Eye (tissue), 1 donor: Measurements from ENCODE around the gene CFAP97D2.
"Not testable (repeated sequence)": the region's sequence is repeated elsewhere in the genome, so short reads cannot be mapped to it uniquely, and the experiment has no call there.

ENCODE experiments used
- DNase-seq: peaks from one replicate; pipeline ENCODE4 v3.0.0-alpha.2; 2015

Gene CFAP97D2

GRCh38 chr13:114143806-114144605 lies 35.1 kb upstream of the CFAP97D2 start:
- DNase-seq: peak; percentile 74

GRCh38 chr13:114144606-114145244 lies 34.3 kb upstream of the CFAP97D2 start:
- DNase-seq: no peak

GRCh38 chr13:114145256-114145655 lies 33.8 kb upstream of the CFAP97D2 start:
- peak; percentile 73 for DNase-seq

GRCh38 chr13:114145722-114146121 lies 33.3 kb upstream of the CFAP97D2 start:
- DNase-seq: no peak

- no peak for DNase-seq
Observed at GRCh38 chr13:114146173-114146572, 32.9 kb upstream of the CFAP97D2 start.

GRCh38 chr13:114146629-114147028 lies 32.4 kb upstream of the CFAP97D2 start:
- DNase-seq: no peak

- no peak for DNase-seq
Observed at GRCh38 chr13:114147803-114148520, 31.1 kb upstream of the CFAP97D2 start.

GRCh38 chr13:114148521-114148855 lies 30.6 kb upstream of the CFAP97D2 start:
- DNase-seq: no peak

GRCh38 chr13:114148886-114149285 lies 30.2 kb upstream of the CFAP97D2 start:
- not testable (repeated sequence) for DNase-seq

GRCh38 chr13:114149774-114150740 lies 29.0 kb upstream of the CFAP97D2 start:
- DNase-seq: no peak

- DNase-seq: no peak
Observed at GRCh38 chr13:114151031-114151430, 28.0 kb upstream of the CFAP97D2 start.

GRCh38 chr13:114151565-114152284 lies 27.3 kb upstream of the CFAP97D2 start:
- no peak for DNase-seq

GRCh38 chr13:114152285-114152645 lies 26.8 kb upstream of the CFAP97D2 start:
- no peak for DNase-seq

- DNase-seq: no peak
Observed at GRCh38 chr13:114152831-114153371, 26.2 kb upstream of the CFAP97D2 start.

GRCh38 chr13:114153485-114154080 lies 25.5 kb upstream of the CFAP97D2 start:
- DNase-seq: no peak

- DNase-seq: no peak
Observed at GRCh38 chr13:114154476-114154875, 24.6 kb upstream of the CFAP97D2 start.

GRCh38 chr13:114155320-114155719 lies 23.7 kb upstream of the CFAP97D2 start:
- no peak for DNase-seq

GRCh38 chr13:114155926-114156883 lies 22.9 kb upstream of the CFAP97D2 start:
- no peak for DNase-seq

GRCh38 chr13:114157869-114158495 lies 21.1 kb upstream of the CFAP97D2 start:
- no peak for DNase-seq
